ENCODE results near the gene MYO3A. TPM values are rescaled to one million over a fixed set of nuclear protein-coding genes. Genes with fewer than 3 reads are reported as not detected.

Gene MYO3A
- total RNA-seq, 1 experiment from 2014 or later: not detected

DNA sequence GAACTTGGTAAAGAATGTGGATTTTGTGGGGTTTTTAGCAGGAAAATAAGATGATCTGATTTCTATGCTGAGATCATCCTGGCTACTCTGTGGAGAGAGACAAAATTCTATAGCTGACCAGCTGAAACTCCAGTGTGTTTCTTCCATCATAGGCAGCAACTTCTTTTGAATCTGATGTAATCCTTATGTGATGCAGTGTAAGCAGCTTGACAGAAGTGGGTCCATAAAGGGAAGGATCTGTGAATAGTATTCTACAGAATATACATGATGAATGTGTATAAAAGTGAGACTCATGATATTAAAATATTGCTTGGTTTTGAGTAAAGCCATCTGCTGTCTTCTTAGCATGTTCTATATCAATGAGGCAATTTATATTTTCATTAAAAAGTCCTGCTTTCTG is 4.4 kb downstream of the MYO3A start:
- no peak overlapping the region for H3K4me3 ChIP-seq (ENCODE audit: low read depth in 2 of 2, low read length in 2 of 2)
- DNase-seq (ENCODE audit: low read depth, low spot score): no peak
- TF ChIP-seq TCF7L2 (IDR thresholded peaks at IDR 0.05; ENCODE audit: low read depth, low read length) (no peak), SIN3A (IDR thresholded peaks at IDR 0.05; ENCODE audit: borderline replicate concordance, insufficient read depth, low read depth, low read length) (no peak), CTCF (IDR thresholded peaks at IDR 0.05) (no peak), POLR2AphosphoS5 (IDR thresholded peaks at IDR 0.05; ENCODE audit: low read depth, low read length) (no peak)
- TF ChIP-seq, protein P1, sequence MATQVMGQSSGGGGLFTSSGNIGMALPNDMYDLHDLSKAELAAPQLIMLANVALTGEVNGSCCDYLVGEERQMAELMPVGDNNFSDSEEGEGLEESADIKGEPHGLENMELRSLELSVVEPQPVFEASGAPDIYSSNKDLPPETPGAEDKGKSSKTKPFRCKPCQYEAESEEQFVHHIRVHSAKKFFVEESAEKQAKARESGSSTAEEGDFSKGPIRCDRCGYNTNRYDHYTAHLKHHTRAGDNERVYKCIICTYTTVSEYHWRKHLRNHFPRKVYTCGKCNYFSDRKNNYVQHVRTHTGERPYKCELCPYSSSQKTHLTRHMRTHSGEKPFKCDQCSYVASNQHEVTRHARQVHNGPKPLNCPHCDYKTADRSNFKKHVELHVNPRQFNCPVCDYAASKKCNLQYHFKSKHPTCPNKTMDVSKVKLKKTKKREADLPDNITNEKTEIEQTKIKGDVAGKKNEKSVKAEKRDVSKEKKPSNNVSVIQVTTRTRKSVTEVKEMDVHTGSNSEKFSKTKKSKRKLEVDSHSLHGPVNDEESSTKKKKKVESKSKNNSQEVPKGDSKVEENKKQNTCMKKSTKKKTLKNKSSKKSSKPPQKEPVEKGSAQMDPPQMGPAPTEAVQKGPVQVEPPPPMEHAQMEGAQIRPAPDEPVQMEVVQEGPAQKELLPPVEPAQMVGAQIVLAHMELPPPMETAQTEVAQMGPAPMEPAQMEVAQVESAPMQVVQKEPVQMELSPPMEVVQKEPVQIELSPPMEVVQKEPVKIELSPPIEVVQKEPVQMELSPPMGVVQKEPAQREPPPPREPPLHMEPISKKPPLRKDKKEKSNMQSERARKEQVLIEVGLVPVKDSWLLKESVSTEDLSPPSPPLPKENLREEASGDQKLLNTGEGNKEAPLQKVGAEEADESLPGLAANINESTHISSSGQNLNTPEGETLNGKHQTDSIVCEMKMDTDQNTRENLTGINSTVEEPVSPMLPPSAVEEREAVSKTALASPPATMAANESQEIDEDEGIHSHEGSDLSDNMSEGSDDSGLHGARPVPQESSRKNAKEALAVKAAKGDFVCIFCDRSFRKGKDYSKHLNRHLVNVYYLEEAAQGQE (IDR thresholded peaks at IDR 0.05; ENCODE audit: insufficient read depth in 1 of 2, low read depth in 2 of 2, low read length in 1 of 2): no peak
- in situ Hi-C loops (cut with HindIII; ENCODE audit: low pct_unique_long_range_greater_than_20kb, low sequenced_read_pairs) (no loop called here), intact Hi-C loops (cut with micrococcal nuclease; ENCODE audit: unreplicated experiment) (no loop called here)
- H3K9me3 ChIP-seq (ENCODE audit: control insufficient read depth, insufficient read depth, low read depth, low read length): no peaks in the 10 kb centered on the region
- BruUV-seq (replicated peaks): no TSS peak
- no peak for ATAC-seq
- H3K4me1 ChIP-seq (ENCODE audit: control insufficient read depth, insufficient read depth, low read length): no peaks in the 10 kb centered on the region
- H3K36me3 ChIP-seq (ENCODE audit: control insufficient read depth, insufficient read depth, low read length): no peaks in the 10 kb centered on the region
- H3K27me3 ChIP-seq (ENCODE audit: control insufficient read depth, insufficient read depth, low read length): peaks cover 6% of the 10 kb centered on the region
- no peak overlapping the region for H3K27ac ChIP-seq (ENCODE audit: low read length)
- ChIA-PET CTCF (no interaction called here), POLR2A (no interaction called here)

DNA sequence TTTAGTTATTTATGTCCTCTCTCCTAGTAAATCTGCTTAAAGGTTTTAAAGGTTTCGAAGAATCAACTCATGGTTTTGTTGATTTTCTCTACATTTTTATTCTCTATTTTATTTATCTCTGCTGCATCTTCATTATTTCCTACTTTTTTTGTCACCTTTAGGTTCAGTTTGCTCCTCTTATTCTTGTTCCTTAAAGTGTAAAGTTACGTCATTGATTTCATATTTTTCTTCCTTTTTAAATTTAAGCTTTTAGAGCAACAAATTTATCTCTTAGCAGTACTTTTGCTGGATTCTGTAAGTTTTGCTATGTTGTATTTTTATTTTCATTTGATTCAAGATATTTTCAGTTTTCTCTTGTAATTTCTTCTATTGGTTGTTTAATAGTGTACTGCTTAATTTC is 10.7 kb downstream of the MYO3A start:
- BruUV-seq (replicated peaks): no TSS peak
- Histone ChIP-seq H3K36me3 (ENCODE audit: control insufficient read depth, insufficient read depth, low read length) (no peaks in the 10 kb centered on the region), H3K4me1 (ENCODE audit: control insufficient read depth, insufficient read depth, low read length) (no peaks in the 10 kb centered on the region), H3K9me3 (ENCODE audit: control insufficient read depth, insufficient read depth, low read depth, low read length) (no peaks in the 10 kb centered on the region), H3K27me3 (ENCODE audit: control insufficient read depth, insufficient read depth, low read length) (no peaks in the 10 kb centered on the region), H3K4me3 (ENCODE audit: low read depth in 2 of 2, low read length in 2 of 2) (no peak overlapping the region), H3K27ac (ENCODE audit: low read length) (no peak overlapping the region)
- in situ Hi-C loops (cut with HindIII; ENCODE audit: low pct_unique_long_range_greater_than_20kb, low sequenced_read_pairs) (no loop called here), intact Hi-C loops (cut with micrococcal nuclease; ENCODE audit: unreplicated experiment) (no loop called here)
- TF ChIP-seq, protein P1 (IDR thresholded peaks at IDR 0.05; ENCODE audit: insufficient read depth in 1 of 2, low read depth in 2 of 2, low read length in 1 of 2): no peak
- no peak for TF ChIP-seq TCF7L2 (IDR thresholded peaks at IDR 0.05; ENCODE audit: low read depth, low read length)
- TF ChIP-seq SIN3A (IDR thresholded peaks at IDR 0.05; ENCODE audit: borderline replicate concordance, insufficient read depth, low read depth, low read length): no peak
- TF ChIP-seq CTCF (IDR thresholded peaks at IDR 0.05): no peak
- TF ChIP-seq POLR2AphosphoS5 (IDR thresholded peaks at IDR 0.05; ENCODE audit: low read depth, low read length): no peak
- ATAC-seq: no peak
- ChIA-PET CTCF (no interaction called here), POLR2A (no interaction called here)
- no peak for DNase-seq (ENCODE audit: low read depth, low spot score)
